AG04450 (cell line): ENCODE results near the gene USP11. TPM values are rescaled to one million over a fixed set of nuclear protein-coding genes. Genes with fewer than 3 reads are reported as not detected.
"Not testable (repeated sequence)": the region's sequence is repeated elsewhere in the genome, so short reads cannot be mapped to it uniquely, and the experiment has no call there.

ENCODE experiments used
- CTCF ChIA-PET: fragments of 300-600, 350-600 bp; formaldehyde crosslinking; extraction: SDS; loops from one replicate; lab custom pipeline; 2022; ENCODE audit warnings: antibody characterized with exemption, inconsistent platforms; lab: Charles Lee
- POLR2A ChIA-PET: fragments of 350-600 bp; formaldehyde crosslinking; extraction: SDS; loops from one replicate; lab custom pipeline; 2021; ENCODE audit warnings: antibody characterized with exemption, inconsistent platforms; lab: Yijun Ruan, JAX
- DNase-seq: peaks from one replicate; pipeline ENCODE4 v3.0.0-alpha.2; 2011; ENCODE audit warnings: low read depth, low spot score
- H3K27ac ChIP-seq: one replicate; pipeline ENCODE4 v1.5.1; 2012; ENCODE audit warnings: low read depth, low read length, control low read depth
- H3K27me3 ChIP-seq: one replicate; pipeline ENCODE4 v1.6.0; 2012; ENCODE audit warnings: low read length; ENCODE audit not compliant: control insufficient read depth, insufficient read depth
- H3K4me3 ChIP-seq: 2 replicates; pipeline ENCODE4 v1.5.1; 2011; ENCODE audit warnings: mild to moderate bottlenecking, low read depth, low read length, control low read depth
- H3K9me3 ChIP-seq: 2 replicates; pipeline ENCODE4 v1.5.1; 2012; ENCODE audit warnings: low read length; ENCODE audit not compliant: control insufficient read depth, insufficient read depth
- CTCF ChIP-seq: IDR thresholded peaks from 2 replicates; pipeline ENCODE4 v1.5.1; 2011; ENCODE audit warnings: low read depth, low read length, control low read depth, inconsistent platforms
- polyA plus RNA-seq: library from polyadenylated mRNA; depleted of rRNA; stranded (reverse); fragments of >200 nt; gene quantifications from 2 replicates; pipeline ENCODE4 v1.2.3, GENCODE V29; 2011

Gene USP11
- polyA plus RNA-seq, 1 experiment, result 31.5 TPM

GRCh38 chrX:47247206-47247998, 14.6 kb downstream of the USP11 start:
- H3K27ac ChIP-seq, result no peak overlapping the region

GRCh38 chrX:47247999-47248320, 15.2 kb downstream of the USP11 start:
- TF ChIP-seq CTCF, result no peak
- ChIA-PET POLR2A (no interaction called here), CTCF (no interaction called here)

More at GRCh38 chrX:47247206-47247998, 14.6 kb downstream of the USP11 start:
- Histone ChIP-seq H3K27me3 (no peaks in the 10 kb centered on the region), H3K9me3 (no peaks in the 10 kb centered on the region), H3K4me3 (no peak overlapping the region)
- no peak for DNase-seq
- ChIA-PET CTCF (no interaction called here), POLR2A (interaction anchor here (0.6 kb wide), 2 partner anchors 12 to 97 kb away, joined by 3 read pairs; no protein-coding TSS in a partner anchor)
- TF ChIP-seq CTCF, result no peak

GRCh38 chrX:47248576-47248975, 15.8 kb downstream of the USP11 start:
- Histone ChIP-seq H3K27ac (no peak overlapping the region), H3K27me3 (no peaks in the 10 kb centered on the region), H3K4me3 (no peak overlapping the region), H3K9me3 (no peaks in the 10 kb centered on the region)
- no peak for TF ChIP-seq CTCF
- CTCF ChIA-PET, result no interaction called here
- DNase-seq, result no peak
- POLR2A ChIA-PET, result no interaction called here

More at GRCh38 chrX:47247999-47248320, 15.2 kb downstream of the USP11 start:
- no peaks in the 10 kb centered on the region for H3K9me3 ChIP-seq
- no peaks in the 10 kb centered on the region for H3K27me3 ChIP-seq
- H3K4me3 ChIP-seq, result no peak overlapping the region
- H3K27ac ChIP-seq, result no peak overlapping the region
- DNase-seq, result no peak

GRCh38 chrX:47250017-47250347, 17.2 kb downstream of the USP11 start:
- no peak for TF ChIP-seq CTCF
- POLR2A ChIA-PET, result no interaction called here
- Histone ChIP-seq H3K27ac (no peak overlapping the region), H3K9me3 (no peaks in the 10 kb centered on the region), H3K4me3 (no peak overlapping the region), H3K27me3 (no peaks in the 10 kb centered on the region)
- CTCF ChIA-PET, result no interaction called here
- DNase-seq, result no peak

- H3K4me3 ChIP-seq, DNase-seq, H3K9me3 ChIP-seq, CTCF ChIA-PET, H3K27me3 ChIP-seq, POLR2A ChIA-PET, H3K27ac ChIP-seq: not testable (repeated sequence)
Observed at GRCh38 chrX:47257620-47258019, 24.8 kb downstream of the USP11 start.
